NOMO-1 (cell line): ENCODE results near the gene SIX6.

Experiments
- DNase-seq, 2 experiments: peaks; one replicate each; lab custom pipeline; 2025; ENCODE audit not compliant: unreplicated experiment in 2 of 2; lab: John Stamatoyannopoulos, UW

SIX6 gene

GRCh38 chr14:60512973-60513571 lies 4.1 kb downstream of the SIX6 start:
- no peak for DNase-seq

DNA sequence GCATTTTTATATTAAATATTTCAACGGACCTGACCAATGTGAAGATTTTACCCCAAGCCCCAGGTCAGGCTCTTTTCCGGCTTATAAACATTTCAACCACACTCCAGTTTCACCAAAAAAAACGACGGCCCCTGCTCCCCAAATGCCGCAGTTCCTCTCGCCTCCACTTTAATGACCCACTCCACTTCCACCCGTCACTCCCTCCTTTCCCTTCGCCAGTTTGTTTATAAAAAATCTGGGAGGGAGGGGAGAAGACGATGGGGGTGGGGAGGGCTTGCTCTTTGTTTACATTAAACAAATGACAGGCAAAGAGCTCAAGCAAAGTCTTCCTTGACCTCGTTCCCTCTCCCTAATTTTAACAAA lies 5.4 kb downstream of the SIX6 start:
- no peak for DNase-seq

DNA sequence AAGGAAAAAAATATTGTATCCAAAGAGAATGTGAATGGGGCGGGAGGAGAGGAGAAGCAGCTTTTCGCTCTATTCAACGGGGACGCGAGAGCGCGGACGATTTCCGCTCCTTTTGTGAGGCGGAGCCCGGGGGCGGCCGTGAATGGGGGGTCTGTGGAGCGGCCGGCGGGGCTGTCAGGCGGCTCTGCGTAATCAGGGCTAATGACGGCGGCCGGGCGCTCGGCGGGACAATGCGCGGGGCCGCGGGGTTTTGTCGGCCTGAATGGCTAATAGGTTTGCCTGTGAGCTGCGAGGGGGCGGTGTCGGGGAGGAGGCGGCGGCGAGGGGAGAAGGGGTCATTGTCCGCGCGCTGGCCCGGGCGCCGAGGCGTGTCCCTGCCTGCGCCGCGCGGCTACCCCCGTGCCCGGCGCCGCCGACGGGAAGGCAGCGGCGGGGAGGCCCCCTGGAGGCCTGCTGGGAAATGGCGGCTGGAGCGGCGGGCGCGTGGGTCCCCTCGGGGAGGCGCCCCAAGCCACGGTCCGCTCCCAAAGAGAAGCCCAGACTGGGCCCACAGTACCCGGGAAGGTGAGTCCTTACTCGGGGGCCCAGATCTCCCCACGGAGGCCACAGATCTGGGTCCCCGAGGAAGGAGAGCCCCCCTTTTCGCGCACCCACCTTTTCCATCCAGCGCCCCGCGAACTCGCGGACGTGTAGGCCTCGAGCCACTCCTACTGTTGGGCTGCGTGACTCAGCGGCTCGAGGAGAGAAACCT lies 6.0 kb downstream of the SIX6 start:
- no peak for DNase-seq

DNA sequence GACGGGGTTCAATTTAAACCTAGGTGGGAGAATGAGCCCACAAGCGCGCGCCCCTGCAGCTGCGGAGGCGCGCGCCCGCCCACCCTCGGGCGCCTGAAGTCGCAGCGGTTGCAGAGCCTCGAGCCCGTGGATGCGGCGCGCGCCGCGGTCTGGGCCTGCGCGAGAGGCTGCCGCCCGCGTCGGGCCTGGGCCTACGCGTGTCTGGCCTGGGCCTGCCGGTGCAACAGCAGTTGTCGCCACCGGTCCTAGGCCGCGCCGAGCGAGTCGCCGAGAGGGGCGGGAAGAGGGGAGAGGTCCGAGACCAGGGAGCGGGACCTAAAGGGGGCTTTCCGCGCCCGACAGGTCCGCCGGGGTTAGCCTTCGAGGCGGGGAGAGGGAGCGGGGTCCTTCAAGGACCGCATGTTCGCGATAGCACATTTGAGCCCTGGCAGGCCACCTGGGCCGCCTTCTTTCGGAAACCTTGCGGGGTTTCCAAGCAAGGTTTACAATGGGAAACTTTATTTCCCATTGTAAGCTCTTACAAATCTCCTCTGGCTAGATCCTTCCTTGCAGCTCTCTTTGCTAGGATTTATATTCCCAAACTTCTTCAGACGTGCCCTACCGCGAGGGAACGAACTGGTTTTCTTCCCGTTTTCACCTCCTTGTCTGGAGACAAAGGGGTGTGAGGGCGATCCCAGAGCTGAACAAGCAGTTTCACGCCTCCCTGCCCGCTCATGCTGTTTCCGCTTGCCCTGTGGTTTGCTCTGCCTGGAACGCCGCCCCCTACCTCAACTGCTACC lies 6.8 kb downstream of the SIX6 start:
- DNase-seq: no peak

GRCh38 chr14:60532442-60532841 lies 23.5 kb downstream of the SIX6 start:
- no peak for DNase-seq

- no peak for DNase-seq
These were observed 28.7 kb downstream of the SIX6 start for GRCh38 chr14:60537663-60538062.

GRCh38 chr14:60544659-60545058 lies 35.7 kb downstream of the SIX6 start:
- DNase-seq: peak in 1 of 2 experiments; percentile 1

- no peak for DNase-seq
These were observed 44.9 kb downstream of the SIX6 start for GRCh38 chr14:60553808-60554207.

GRCh38 chr14:60561845-60562746 lies 53.1 kb downstream of the SIX6 start:
- peak; percentile 41 to 51 for DNase-seq
